ENCODE measurements around the gene STMN1. TPM values are rescaled to one million over a fixed set of nuclear protein-coding genes. Genes with fewer than 3 reads are reported as not detected.

The STMN1 gene
- total RNA-seq, 1 donor: 34.7 TPM

DNA sequence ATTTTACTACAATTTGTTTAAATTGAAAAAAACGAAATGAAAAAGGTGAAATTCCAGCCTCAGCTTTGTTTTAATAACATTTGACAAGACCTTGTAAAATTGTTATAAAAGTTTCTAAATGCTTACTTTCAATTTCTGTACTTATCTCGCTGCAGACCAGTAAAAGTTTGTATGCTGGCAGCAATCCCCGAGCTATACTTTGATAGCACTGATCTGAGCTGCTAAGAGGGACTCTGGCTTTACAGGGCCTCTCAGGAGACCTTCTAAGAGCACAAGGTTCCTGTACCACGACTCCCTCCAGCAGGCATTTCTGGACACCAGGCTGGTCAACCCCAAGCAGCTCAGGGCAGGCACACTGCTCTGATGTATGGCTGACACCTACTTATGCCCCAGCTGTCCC, 13.1 kb downstream of the STMN1 start:
- no peaks in the 10 kb centered on the region for H4K20me1 ChIP-seq (ENCODE audit: insufficient read depth, low read length)
- H3K4me2 ChIP-seq (ENCODE audit: insufficient read depth, low read length): peak overlapping the region; percentile 70
- H2AFZ ChIP-seq (ENCODE audit: low read length): peak overlapping the region; percentile 13
- peaks cover 49% of the 10 kb centered on the region for H3K4me1 ChIP-seq (ENCODE audit: insufficient read depth, low read length)
- DNase-seq (ENCODE audit: insufficient read length, low spot score, missing footprints): no peak
- H3K27ac ChIP-seq (ENCODE audit: low read depth, low read length): peak overlapping the region; percentile 95
- H3K9me3 ChIP-seq (ENCODE audit: low read depth, low read length): no peaks in the 10 kb centered on the region
- no peaks in the 10 kb centered on the region for H3K27me3 ChIP-seq (ENCODE audit: insufficient read depth, low read length)
- no peaks in the 10 kb centered on the region for H3K36me3 ChIP-seq (ENCODE audit: insufficient read depth, low read length)
- TF ChIP-seq, protein P1, sequence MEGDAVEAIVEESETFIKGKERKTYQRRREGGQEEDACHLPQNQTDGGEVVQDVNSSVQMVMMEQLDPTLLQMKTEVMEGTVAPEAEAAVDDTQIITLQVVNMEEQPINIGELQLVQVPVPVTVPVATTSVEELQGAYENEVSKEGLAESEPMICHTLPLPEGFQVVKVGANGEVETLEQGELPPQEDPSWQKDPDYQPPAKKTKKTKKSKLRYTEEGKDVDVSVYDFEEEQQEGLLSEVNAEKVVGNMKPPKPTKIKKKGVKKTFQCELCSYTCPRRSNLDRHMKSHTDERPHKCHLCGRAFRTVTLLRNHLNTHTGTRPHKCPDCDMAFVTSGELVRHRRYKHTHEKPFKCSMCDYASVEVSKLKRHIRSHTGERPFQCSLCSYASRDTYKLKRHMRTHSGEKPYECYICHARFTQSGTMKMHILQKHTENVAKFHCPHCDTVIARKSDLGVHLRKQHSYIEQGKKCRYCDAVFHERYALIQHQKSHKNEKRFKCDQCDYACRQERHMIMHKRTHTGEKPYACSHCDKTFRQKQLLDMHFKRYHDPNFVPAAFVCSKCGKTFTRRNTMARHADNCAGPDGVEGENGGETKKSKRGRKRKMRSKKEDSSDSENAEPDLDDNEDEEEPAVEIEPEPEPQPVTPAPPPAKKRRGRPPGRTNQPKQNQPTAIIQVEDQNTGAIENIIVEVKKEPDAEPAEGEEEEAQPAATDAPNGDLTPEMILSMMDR (IDR thresholded peaks at IDR 0.05; ENCODE audit: extremely low read depth, low read depth, low read length): no peak
- no peaks in the 10 kb centered on the region for H3K79me2 ChIP-seq (ENCODE audit: insufficient read depth, low read length)
- H3K4me3 ChIP-seq (ENCODE audit: insufficient read depth, low read length): no peak overlapping the region

DNA sequence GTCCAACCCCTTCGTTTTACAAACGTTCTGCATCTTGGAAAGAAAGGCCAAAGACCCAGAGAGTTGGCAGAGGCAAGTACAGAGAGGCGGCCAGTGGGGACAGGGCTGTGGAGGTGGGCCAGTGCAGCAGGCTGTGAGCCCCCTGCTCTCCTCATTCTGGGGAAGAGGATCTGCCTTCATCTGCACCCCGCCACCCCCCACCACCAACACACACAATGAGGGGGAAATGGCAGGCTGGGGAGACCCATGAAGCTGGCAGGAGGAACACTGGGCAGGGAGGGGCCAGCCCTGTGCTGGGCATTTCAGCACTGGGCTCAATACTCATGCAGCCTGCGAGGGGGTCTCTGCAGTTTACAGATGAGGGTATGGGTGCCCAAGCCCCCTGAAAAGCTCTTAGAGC, 14.6 kb downstream of the STMN1 start:
- Histone ChIP-seq H3K79me2 (ENCODE audit: insufficient read depth, low read length) (no peaks in the 10 kb centered on the region), H3K4me3 (ENCODE audit: insufficient read depth, low read length) (no peak overlapping the region), H3K9me3 (ENCODE audit: low read depth, low read length) (no peaks in the 10 kb centered on the region), H2AFZ (ENCODE audit: low read length) (no peak overlapping the region), H3K4me2 (ENCODE audit: insufficient read depth, low read length) (peak overlapping the region; percentile 70), H3K36me3 (ENCODE audit: insufficient read depth, low read length) (no peaks in the 10 kb centered on the region), H3K27me3 (ENCODE audit: insufficient read depth, low read length) (no peaks in the 10 kb centered on the region), H4K20me1 (ENCODE audit: insufficient read depth, low read length) (no peaks in the 10 kb centered on the region), H3K27ac (ENCODE audit: low read depth, low read length) (peak overlapping the region; percentile 95), H3K4me1 (ENCODE audit: insufficient read depth, low read length) (peaks cover 48% of the 10 kb centered on the region)
- DNase-seq (ENCODE audit: insufficient read length, low spot score, missing footprints): no peak
- TF ChIP-seq, protein P1 (IDR thresholded peaks at IDR 0.05; ENCODE audit: extremely low read depth, low read depth, low read length): no peak

DNA sequence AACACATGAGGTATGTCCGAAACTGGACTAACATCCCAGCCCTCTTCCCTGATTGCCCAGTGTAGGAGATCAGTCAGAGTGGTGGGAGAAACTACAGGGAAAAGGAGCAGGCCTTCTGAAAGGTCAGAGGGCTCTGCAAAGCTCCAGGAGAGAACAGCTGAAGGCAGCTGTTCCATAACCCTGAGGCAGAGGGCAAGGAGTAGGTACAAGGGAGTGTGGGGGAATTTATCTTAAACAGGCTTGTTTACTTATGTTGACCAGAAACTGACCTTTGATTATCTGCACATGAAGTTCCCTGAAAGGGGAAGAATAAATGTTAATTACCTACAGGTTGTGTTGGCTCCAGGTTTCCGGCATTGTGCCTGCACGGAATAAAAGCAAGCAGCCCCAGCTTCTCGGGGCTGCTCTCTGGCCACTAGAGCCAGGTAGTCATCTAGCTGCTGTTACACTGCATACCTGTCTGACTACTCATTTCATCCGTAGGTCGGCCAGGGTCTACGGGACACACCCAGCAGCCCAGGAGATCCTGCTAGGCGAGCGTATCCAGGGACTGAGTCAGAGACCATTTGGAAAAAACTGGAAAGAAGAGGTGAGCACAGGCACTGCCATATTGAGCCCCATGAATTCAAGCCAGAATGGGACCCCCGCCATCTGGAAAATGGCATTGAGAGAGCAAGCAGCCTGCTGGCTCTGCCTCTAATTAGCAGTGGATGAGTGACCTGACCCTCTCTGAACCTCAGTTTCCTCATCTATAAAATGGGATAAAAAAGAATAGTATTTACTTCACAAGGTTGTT, 15.8 kb downstream of the STMN1 start:
- Histone ChIP-seq H4K20me1 (ENCODE audit: insufficient read depth, low read length) (no peaks in the 10 kb centered on the region), H3K4me2 (ENCODE audit: insufficient read depth, low read length) (no peak overlapping the region), H2AFZ (ENCODE audit: low read length) (no peak overlapping the region), H3K27me3 (ENCODE audit: insufficient read depth, low read length) (no peaks in the 10 kb centered on the region), H3K4me3 (ENCODE audit: insufficient read depth, low read length) (no peak overlapping the region), H3K27ac (ENCODE audit: low read depth, low read length) (peak overlapping the region; percentile 23), H3K36me3 (ENCODE audit: insufficient read depth, low read length) (no peaks in the 10 kb centered on the region), H3K4me1 (ENCODE audit: insufficient read depth, low read length) (peaks cover 36% of the 10 kb centered on the region), H3K9me3 (ENCODE audit: low read depth, low read length) (no peaks in the 10 kb centered on the region), H3K79me2 (ENCODE audit: insufficient read depth, low read length) (no peaks in the 10 kb centered on the region)
- DNase-seq (ENCODE audit: insufficient read length, low spot score, missing footprints): no peak
- TF ChIP-seq, protein P1 (IDR thresholded peaks at IDR 0.05; ENCODE audit: extremely low read depth, low read depth, low read length): no peak

DNA sequence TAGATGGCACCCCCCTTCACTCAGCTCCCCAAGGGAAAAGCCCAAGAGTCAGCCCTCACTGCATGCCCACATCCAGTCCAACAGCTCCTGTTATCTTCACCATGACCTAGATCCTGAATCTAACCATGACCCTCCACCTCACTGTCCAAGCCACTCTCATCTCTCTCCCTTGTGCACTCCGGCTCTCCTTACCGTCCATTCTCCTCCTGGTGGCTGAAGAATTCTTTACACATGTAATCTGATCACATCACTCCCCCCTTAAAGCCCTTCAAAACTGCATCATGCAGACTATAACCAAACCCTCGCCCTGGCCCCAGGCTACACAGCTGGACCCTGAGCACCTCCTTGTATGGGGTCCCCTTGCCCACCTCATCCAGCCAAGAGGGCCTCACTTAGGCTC, 16.7 kb downstream of the STMN1 start:
- Histone ChIP-seq H3K79me2 (ENCODE audit: insufficient read depth, low read length) (no peaks in the 10 kb centered on the region), H3K4me3 (ENCODE audit: insufficient read depth, low read length) (no peak overlapping the region), H3K36me3 (ENCODE audit: insufficient read depth, low read length) (peaks cover 3% of the 10 kb centered on the region), H3K4me1 (ENCODE audit: insufficient read depth, low read length) (peaks cover 34% of the 10 kb centered on the region), H3K4me2 (ENCODE audit: insufficient read depth, low read length) (no peak overlapping the region), H3K27me3 (ENCODE audit: insufficient read depth, low read length) (no peaks in the 10 kb centered on the region), H2AFZ (ENCODE audit: low read length) (peak overlapping the region; percentile 35), H4K20me1 (ENCODE audit: insufficient read depth, low read length) (no peaks in the 10 kb centered on the region), H3K9me3 (ENCODE audit: low read depth, low read length) (no peaks in the 10 kb centered on the region), H3K27ac (ENCODE audit: low read depth, low read length) (no peak overlapping the region)
- TF ChIP-seq, protein P1 (IDR thresholded peaks at IDR 0.05; ENCODE audit: extremely low read depth, low read depth, low read length): peak; percentile 31
- peak; percentile 64 for DNase-seq (ENCODE audit: insufficient read length, low spot score, missing footprints)

Data from osteoblast (primary cell).